CD4-positive, alpha-beta T cell treated with Interleukin-4 for 1 hour (primary cell): ENCODE data around the gene PTP4A2.
A peak's percentile ranks its signal among the peaks of the same experiment; 100 is the strongest.

Experiments
- DNase-seq, 2 donors: peaks; one replicate each; pipeline ENCODE4 v3.0.0-alpha.2; 2020 to 2022

PTP4A2 gene

DNA sequence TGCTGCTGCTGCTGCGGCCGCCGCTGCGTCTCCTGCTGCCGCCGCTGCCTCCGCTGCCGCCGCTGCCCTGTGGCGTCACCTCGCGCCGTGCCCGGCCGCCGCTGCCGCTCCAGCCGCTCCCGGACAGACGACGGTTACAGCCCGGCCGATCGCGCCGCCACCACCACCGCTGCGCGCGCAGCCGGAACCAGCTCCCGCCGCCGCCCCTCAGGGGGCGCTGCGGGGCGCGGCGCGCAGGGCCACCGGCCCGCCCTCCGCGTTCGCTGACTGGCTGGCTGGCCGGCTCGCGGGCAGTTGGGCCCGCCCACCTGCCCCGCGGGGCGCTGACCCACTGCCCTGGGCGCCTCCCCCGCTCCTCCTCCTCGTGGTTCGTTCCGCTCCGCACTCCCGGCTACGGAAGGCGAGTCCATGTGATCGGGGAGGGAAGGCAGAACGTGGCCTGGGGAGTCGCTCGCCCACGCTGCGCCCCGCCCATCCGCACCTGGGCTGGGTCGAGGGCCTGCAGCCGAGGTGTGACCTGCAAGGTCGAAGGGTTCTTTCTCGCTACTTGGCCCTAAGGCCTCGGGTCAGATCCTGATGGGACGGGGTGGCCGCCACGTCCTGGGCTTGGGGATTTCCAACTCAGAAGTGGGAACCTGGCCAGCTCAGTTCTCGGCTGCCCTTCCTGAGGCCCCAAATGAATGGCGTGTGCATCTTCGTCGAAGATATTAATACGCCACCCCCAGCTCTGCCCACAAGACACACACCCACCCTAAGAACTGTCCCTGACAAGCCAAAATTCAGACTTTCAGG lies at the start of gene PTP4A2:
Gene PTP4A2, minus strand, starts transcription at position 185 of the 792 bp plus-strand sequence. CDS start 19,303 bp downstream, outside the sequence.
- peak; percentile 90 to 92 for DNase-seq

DNA sequence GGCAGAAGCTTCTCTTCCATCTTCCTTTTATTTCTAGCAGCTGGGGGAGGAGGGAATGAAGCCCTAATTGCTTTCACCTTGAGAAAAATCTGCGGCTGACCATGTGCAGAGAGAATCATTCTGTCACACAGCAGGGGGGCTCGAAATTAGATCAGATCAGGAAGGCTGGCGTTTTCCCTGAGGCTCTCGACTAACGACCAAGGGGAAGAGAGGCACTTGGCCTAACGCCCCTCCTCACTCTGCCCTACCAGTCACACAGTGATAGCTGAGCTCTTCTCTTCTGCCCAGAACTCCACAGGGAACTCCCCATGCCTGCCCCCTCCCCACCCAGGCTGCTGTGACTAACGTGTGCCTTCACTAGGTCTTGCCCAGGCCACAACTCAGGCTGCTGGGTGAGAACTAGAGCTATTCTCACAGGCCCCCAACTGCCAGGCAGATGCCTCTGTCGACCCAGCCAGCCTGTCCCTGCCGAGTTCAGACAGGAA lies 49.0 kb upstream of the PTP4A2 start:
- DNase-seq: no peak

- peak; percentile 26 to 62 for DNase-seq
Measured at GRCh38 chr1:31985430-31985829, 47.3 kb upstream of the PTP4A2 start.

DNA sequence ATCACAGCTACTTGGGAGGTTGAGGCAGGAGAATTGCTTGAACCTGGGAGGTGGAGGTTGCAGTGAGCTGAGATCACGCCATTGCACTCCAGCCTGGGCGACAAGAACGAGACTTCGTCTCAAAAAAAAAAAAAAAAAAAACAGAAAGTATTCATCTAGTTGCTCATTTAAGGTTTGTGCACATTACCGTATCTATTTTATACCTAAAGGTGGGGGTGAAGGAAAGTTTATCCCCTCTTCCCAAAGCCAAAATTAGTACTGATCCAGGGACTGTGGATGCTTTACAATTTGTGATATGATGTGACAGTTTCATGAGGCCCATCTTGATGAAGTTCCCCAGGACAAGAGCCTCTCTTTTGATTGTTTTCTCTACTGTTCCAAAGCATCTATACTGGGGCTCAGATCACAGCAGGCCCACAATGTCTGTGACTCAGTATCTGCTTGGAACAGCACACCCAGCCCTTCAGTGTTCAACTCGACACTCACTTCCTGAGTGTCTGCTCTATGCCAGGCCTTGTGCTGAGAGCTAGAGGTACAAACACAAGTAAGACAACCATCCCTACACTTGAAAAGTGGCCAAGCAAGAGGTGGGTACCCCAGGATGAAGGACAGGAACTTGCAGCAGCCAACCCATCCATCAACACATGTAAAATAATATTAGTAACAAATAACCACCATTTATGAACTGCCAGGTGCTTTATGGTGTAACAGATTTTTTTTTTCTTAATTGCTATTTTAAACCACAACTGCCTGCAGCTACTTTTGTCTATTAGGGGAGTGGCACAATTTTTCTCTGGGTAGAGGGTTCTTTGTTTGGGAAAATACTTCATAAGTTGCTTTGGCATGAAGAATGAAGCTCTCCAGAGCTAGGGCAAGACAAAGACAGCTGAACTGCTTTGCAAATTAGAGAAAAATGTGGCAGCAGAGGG lies 46.5 kb upstream of the PTP4A2 start:
- DNase-seq: peak in 1 of 2 donors; percentile 37

GRCh38 chr1:31981972-31982371 lies 43.8 kb upstream of the PTP4A2 start:
- DNase-seq: peak; percentile 30 to 68

DNA sequence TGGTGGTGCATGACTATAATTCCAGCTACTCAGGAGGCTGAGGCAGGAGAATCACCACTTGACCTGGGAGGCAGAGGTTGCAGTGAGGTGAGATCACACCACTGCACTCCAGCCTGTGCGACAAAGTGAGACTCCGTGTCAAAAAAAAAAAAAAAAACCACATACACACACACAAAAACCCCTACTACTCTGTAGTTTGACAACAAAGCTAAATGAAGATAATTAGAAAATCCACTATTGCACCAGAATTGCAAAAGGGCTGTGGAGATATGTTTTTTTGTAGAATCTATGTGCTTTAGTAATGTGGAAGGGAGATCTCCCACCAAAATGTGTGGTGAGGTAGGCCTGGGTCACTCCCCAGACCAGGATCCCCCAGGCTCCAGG lies 43.3 kb upstream of the PTP4A2 start:
- no peak for DNase-seq

GRCh38 chr1:31980835-31981455 lies 42.8 kb upstream of the PTP4A2 start:
- no peak for DNase-seq

DNA sequence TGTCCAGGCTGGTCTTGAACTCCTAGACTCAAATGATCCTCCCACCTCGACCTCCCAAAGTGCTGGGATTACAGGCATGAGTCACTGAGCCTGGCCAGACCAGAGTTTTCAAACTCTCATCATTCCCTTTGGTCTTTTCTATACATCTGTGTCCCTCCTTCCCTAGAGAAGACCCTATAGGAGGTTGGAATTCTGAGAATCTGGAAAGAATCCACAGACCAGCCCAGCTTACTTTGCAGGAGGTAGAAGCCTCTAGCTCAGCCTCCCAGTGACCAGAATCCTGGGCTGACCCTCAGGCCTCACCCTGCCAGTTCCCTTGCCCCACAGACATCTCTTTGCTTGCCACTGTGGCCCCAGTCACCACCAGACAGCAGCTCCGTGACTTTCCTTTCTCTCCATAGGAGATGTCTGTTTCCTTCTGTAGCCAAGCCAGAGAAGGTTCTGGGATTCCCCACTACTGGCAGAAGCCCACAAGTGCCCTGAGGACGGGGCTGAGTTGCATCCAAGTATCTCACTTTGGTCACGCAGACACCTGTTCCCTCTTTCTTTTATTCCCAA lies 40.8 kb upstream of the PTP4A2 start:
- no peak for DNase-seq

DNA sequence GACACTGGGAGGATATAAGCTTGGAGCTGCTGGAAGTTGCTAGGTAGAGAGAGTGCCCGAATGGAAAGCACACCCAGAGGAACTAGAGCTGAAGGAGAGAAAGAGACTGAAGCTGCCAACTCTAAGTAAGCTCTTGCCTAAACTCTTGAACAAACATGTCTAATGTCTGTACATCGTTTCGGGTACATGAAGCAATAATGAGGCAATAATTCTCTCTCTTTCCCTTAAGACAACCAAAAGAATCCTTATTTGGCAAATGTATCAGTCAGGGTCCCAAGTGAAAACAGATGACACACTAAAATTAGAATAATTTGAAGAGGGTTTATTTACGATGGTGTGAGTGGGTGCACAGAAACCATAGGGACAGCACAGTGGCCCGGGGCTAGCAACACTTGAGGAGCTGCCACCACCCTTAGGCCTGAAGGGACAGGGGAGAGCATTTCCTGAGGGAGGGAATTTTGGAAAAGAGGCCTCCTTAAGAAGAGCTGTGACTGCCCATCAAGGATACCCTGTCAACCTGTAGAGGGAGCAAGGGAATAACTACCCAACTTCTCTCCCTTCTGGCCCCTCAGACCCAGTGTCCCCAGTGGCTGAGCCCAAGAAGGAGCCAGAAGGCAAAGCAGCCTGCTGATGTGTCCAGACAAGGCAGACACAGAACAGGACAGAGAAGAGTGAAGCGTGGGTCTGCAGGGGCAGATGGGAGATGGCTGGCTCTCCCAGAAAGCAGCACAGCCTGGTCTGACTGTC lies 39.4 kb upstream of the PTP4A2 start:
- no peak for DNase-seq

- DNase-seq: no peak
Measured at GRCh38 chr1:31976401-31976800, 38.2 kb upstream of the PTP4A2 start.

GRCh38 chr1:31970873-31971272 lies 32.7 kb upstream of the PTP4A2 start:
- DNase-seq: no peak

DNA sequence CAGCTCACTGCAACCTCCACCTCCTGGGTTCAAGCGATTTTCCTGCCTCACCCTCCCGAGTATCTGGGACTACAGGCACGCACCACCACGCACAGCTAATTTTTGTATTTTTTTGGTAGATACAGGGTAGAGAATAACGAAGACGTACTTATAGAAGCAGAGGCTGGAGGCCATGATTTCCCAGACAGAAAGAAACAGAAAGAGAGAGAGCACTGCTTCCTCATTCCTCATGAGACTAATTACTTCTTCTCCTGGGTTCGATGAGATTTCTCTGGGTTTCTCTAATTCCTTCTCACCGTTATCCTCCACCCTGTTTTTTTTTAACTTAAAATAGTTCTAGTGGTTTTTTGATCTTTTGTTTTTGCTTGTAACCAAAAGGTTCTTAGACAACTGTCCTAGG lies 23.4 kb upstream of the PTP4A2 start:
- DNase-seq: no peak

DNA sequence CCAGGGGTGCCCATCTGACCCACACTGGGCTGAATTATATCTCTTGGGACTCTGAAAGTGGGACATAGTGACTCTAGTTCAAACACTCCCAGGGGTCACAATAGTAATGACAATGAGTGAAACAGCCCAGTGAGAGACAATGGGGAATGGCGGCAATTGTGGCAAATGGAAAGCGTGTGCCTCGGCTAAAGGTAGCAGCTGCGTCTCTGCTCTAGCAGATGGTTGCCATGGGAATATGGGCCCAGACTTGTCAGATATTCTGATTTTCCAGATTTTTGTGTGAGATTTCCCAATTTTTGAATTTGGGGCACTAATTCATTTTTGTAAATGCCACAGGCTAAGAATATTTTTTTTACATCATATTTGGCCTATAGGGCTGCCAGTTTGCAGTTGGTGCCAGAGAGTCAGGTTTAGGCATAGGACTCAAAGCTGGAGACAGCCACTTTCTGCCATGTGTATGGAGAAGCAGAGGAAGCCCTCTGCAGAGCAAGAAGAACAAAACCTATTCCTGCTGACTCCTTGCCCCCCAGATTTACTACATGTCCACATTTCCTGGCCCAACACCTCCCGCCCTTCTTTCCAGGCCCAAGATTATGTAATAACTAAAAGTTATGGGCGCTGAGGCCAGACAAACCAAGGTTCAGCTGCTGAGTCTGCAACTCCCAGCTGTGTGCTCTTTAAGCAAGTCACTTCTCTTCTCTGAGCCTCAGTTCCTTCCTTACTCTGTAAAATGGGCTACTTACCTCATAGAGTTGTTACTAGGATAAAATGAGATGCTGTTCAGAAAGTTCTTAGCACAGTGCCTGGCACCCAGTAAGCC lies 21.6 kb upstream of the PTP4A2 start:
- DNase-seq: no peak

DNA sequence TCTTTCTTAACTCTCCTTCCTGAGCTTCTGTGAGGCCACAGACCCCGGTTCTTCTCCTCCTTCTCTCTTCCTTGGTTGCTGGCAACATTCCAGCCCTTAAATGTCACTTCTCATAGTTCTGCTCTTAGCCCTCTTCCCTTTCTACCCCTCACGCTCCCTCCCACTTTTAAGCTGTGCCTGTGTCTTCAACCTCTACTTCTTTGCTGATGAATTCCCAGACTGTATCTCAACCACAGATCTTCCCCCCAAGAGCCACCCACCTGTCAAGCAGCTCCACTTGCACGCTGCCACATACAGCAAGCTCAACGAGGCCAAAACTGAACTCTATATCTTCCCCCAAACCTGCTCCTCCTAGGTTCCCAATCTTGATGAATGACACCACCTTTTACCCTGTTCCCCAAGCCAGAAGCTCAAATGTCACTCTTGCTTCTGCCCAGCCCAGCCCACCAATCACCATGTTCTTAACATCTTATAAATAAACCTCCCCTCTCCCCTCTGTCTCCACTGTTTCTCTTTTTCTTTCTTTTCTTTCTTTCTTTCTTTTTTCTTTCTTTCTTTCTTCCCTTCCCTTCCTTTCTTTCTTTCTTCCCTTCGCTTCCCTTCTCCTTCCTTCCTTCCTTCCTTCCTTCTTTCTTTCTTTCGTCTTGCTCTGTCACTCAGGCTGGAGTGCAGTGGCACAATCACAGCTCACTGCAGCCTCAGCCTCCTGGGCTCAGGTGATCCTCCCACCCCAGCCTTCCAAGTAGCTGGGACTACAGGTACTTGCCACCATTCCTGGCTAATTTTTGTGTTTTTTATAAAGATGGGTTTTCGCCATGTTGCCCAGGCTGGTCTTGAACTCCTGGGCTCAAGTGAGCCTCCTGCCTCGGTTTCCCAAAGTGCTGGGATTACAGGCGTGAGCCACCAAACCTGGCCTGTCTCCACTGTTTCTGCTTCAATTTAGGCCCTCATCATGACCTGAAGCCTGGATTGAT lies 19.8 kb upstream of the PTP4A2 start:
- DNase-seq: no peak

GRCh38 chr1:31955917-31956736 lies 18.0 kb upstream of the PTP4A2 start:
- peak; percentile 88 for DNase-seq

GRCh38 chr1:31954607-31955283 lies 16.6 kb upstream of the PTP4A2 start:
- peak in 1 of 2 donors; percentile 72 for DNase-seq

DNA sequence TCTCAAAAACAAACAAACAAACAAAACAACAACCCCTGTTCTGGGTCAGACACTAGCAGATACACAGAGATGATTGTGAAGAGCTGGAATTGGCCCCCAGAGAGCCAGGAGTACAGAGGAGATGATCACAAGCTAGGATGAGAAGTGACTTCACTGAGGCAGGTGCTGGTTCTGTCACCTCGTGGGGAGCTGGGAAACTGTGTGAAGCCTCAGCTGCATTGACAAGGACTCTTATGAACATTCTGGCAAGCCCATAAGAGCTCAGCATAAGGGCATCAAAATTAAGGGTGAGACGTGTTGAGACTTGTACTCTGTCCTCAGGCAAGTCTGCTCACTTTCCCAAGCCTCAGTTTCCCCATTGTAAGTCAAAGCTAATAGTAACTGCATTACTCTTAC lies 14.7 kb upstream of the PTP4A2 start:
- no peak for DNase-seq

GRCh38 chr1:31951276-31951675 lies 13.1 kb upstream of the PTP4A2 start:
- DNase-seq: no peak
